Activated T-cell treated with anti-CD3 and anti-CD28 coated beads for 1 hour (primary cell): ENCODE results near the gene CACFD1.

Experiments
- DNase-seq: peaks from one replicate; pipeline ENCODE4 v3.0.0-alpha.2; 2020; ENCODE audit warnings: low read depth

Gene CACFD1

DNA sequence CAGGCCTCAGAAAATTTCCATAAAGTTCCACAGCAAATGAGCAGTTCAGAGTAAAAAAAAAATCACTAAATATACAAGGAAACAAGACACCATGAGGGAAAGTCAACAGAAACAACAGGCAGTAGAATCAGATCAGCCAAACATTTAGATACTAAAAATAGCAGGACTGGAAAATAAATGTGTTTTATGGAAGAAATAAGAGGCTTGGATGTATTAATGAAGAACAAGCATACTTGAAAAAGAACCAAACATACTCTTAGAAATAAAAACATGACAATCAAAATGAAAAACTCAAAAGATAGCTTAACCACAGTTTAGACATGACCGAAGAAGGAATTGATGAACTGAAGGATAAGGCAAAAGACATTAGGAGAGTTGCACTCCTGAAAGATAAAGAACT, 42.3 kb downstream of the CACFD1 start:
- no peak for DNase-seq

GRCh38 chr9:133505186-133505830, 45.5 kb downstream of the CACFD1 start:
- no peak for DNase-seq

GRCh38 chr9:133505901-133506652, 46.3 kb downstream of the CACFD1 start:
- no peak for DNase-seq

- DNase-seq = no peak
These were observed 46.9 kb downstream of the CACFD1 start for GRCh38 chr9:133506653-133507038.

- DNase-seq = no peak
These were observed 47.6 kb downstream of the CACFD1 start for GRCh38 chr9:133507246-133507965.

DNA sequence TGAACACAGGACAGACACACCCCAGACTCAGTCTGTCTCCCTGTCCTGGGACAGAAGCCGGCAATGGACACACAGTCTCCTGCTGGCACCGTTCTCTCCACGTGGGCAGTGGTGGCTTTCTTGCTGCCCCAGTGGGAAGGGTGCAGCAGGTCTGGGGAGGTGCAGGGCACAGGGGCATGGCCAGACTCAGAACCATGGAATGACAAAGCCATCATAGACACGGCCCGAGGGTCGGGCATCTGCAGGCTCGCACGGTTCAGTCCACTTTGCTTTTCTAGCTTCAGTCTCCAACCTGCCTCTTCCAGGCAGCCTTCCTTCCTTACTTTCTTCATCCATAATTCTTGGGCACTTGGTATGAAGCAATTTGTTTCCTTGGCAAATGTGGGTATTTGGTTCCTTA, 48.3 kb downstream of the CACFD1 start:
- DNase-seq = no peak

DNA sequence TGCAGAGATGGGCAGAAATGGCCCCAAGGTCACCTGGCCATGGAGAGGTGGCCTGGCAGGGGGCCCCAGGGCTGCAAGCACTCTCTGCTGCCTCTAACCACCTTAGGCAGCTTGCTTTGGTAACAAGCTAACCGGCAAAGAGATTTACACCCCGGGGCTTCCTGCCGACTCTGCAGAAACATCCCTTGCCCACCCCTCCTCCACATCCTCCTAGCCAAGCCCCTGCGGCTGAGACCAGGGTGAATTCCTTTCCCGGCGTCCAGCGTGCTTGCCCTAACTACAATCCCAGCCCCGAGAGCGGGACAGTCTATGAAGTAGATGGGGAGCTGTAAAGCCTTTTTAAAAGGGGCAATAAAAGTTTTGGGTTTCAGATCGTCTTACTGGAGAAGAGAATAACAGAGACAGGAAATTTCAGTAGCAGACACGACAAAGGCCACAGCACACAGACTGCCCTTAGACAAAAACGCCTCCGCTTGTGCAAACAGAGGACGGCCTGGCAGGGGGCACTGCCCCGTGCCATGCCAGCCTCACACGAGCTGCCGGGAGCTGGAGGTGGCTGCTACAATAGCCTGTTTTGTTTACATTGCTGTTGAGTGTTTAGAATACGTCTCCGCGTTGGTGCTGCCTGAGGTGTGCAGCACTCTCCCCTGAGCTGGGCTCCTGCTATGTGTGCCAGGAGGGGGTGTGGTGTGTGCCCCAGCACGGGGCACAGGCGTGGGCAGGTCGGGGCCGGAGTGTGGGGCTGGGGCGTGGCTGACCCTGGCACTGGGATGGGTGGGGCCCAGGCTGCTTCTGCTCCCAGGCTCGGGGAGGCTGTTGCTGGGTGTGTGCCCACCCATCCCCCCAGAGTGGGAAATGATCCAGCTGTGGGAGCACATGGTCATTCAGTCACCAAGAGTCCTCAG, 49.7 kb downstream of the CACFD1 start:
- DNase-seq = no peak

DNA sequence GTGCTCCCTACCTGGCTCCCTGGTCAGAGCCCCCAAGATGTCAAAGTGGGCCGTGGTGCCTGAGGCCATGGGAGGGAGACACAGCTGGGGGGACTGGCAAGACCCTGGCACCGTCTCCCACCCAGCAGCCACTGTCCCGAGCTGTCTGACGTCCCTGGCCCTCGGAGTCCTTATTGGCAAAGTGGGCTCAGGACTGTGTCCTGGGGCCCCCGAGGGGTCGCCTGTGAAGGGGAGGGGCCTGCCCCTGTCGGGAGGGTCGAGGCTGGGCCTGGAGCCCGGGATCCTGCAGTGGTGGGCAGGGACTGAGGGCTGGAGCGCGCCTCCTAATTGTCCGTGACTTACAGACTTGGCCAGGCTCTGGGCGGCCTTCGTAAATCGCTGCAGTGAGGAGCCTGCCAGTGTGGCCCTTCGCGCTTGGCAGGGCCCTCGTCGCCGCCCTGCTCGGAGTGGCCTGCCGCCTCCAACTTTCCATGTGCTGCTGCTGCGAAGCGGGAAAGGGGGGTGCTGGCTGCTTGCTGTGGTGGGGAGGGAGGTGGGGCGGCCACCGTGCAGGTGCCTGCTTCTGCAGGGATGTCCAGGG, 51.2 kb downstream of the CACFD1 start:
- no peak for DNase-seq

DNA sequence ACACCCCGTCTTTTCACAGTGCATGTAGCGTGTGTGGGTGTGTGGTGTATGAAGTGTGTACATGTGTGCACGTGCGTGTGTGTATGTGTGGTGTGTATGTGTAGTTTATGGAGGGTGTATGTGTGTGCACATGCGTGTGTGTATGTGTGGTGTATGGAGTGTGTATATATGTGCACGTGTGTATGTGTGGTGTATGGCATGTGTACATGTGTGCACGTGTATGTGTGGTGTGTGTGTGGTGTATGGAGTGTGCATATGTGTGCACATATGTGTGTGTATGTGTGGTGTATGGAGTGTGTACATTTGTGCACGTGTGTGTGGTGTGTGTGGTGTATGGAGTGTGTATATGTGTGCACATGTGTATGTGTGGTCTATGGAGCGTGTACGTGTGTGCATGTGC, 51.8 kb downstream of the CACFD1 start:
- no peak for DNase-seq

GRCh38 chr9:133512253-133513213, 52.8 kb downstream of the CACFD1 start:
- no peak for DNase-seq

DNA sequence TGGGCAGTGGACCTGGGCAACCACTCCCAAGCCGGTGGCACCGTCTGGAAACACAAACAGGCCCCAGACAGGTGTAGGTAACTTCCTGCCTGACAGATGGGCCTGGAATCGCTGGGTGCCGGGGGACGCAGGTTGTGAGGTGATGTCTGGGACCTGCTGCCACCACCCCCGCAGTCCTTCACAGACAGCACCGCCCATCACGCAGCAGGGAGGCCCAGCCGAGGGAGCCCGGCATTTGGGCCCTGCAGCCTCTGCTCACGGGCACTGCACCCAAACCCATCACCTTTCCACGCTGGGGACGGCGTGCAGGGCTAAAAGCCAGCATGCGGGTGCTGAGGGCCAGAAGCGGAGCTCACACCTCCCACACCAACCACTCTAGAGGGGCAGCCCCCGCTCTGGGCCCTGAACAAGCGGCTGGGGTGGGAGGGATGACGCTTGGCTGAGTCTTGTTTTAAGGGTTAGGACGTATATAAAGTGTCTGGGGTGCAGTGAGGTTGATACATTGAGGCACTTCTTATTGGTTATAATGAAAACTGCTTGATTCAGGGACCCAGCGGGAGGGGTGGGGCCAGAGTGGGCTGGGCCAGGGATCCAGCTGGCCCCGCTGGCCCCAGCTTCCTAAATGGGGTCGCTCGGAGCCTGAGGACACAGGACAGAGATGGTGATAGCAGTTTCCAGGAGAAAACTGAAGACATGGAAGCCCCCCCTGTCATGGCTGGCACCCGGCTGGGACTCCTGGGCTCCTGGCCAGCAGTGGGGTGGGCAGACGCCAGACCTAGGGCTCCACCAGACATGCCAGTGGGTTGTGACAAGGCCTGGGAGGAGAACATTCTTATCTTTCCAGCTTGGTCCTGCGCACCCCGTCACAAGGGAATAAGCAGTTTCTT, 53.7 kb downstream of the CACFD1 start:
- no peak for DNase-seq

DNA sequence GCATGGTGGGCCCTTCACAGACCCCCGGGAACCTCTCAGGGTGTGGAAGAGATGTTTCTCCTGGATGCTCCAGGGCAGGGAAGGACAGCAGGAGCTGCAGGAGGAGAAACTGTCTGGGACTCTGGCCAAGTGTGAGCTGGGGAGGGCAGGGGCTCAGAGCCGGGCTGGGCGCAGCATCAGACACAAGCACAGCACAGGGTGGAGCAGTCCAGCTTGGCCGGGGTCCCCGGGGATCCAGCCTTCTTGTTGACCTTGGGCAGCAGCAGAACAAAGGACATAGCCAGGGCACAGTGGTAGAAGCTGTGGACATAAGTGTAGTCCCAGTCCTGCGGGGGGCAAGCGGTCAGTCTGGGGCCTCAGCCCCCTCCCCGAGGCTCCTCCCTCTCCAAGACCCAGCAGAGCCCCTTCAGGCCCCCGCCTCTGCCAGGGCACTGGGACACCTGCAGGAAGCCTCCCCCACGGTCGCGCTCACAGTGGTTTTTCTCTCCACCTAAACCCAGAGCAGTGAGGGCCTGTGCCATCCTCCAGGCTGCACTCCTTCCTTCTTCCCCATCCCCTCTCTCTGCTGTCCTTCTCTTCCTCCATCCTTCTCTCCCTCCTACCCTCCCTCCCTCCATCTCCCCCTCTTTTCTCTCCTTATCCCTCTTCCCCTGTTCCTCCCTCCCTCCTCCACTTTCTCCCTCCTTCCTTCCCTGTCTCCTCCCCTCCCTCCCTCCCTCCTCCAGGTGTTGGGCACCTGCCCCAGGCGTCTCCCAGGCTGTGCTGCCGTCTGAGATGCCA, 54.9 kb downstream of the CACFD1 start:
- DNase-seq = no peak

- no peak for DNase-seq
These were observed 55.4 kb downstream of the CACFD1 start for GRCh38 chr9:133515240-133515610.

GRCh38 chr9:133515615-133516255, 56.0 kb downstream of the CACFD1 start:
- DNase-seq = no peak

DNA sequence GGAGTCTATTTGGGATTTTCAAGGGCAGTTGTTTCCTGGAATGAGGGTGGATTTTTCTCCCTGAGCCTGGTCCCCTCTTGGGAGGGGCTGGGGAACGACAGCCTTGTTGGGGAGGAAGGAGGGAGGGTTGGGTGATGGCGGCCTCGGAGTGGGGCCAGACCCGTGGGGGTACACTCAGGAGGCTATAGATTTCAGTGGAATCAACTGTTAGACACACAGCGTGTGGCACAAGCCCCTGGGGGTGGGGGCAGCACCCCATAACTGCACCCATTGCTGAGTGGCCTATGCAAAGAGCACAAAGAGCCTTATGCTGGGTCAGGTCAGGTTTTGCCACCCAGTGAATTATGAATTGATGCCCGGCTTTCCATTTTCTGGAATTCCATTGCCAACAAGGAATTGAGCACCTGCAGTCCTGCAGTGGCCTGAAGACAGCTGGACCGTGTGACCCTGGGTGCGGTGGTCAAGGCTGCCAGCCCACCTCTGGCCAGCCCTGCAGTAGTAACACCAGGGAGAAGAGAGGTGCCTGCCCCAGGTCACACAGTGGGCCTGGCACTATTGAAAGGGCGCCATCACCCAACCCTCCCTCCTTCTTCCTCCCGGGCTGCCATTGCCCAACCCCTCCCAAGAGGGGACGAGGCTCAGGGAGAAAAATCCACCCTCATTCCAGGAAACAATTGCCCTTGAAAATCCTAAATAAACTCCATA, 56.6 kb downstream of the CACFD1 start:
- DNase-seq = no peak

DNA sequence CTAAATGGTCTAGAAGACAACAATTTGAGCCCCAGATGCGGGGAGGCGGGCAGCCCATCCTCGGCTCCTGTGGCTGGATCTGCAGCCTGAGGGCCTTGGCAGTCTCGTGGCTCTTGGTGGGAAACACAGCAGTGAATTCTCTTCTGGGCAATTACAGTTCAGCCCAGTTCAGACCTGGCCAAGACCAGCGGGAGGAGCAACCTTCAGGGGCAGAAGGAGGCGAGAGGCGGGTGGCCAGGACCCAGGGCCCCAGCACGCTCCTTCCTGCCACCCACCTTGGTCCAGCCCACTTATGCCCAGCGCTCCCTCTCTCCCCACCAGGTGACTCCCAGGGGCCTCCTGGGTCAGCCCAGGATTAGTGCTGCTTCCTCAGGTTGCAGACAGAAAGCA, 57.2 kb downstream of the CACFD1 start:
- DNase-seq = no peak

GRCh38 chr9:133517711-133518110, 57.9 kb downstream of the CACFD1 start:
- DNase-seq = no peak

- no peak for DNase-seq
These were observed 58.4 kb downstream of the CACFD1 start for GRCh38 chr9:133518200-133518599.
